Left colon (tissue), 2 donors: Measurements from ENCODE around the gene NAP1L1. TPM values are rescaled to one million over a fixed set of nuclear protein-coding genes. Genes with fewer than 3 reads are reported as not detected.
"Not testable (repeated sequence)": the region's sequence is repeated elsewhere in the genome, so short reads cannot be mapped to it uniquely, and the experiment has no call there.

Experiments
- ATAC-seq: fragments of 200-7000 bp; cut with Tn5 transposase; one replicate; pipeline ENCODE4 v1.9.1; 2020; ENCODE audit warnings: mild to moderate bottlenecking, moderate library complexity
- DNase-seq, 2 donors: peaks; one replicate each; pipeline ENCODE4 v3.0.0-alpha.2; 2020
- intact Hi-C, 2 donors: fragments of 100-400 bp; cut with DNase I in 1 of 2; cut with micrococcal nuclease in 1 of 2; formaldehyde crosslinking; loops; one replicate each; pipeline versions ENCODE4 v1.11.2 to v1.14.0; 2022; cut with DNase I, micrococcal nuclease
- total RNA-seq, 2 donors: library from RNA; stranded (reverse); fragmentation: NEBNext Ultra II Directional; extraction: Animal tissue kit (Norgen Biotek cat#: 25700); gene quantifications; one replicate each; pipeline ENCODE4 v1.2.1, GENCODE V29; 2021
- donor health status: DM: no; HTN: no; CAD: no.
- donor health status: DM: yes; HTN: yes; CAD: no.

NAP1L1 gene
- total RNA-seq, 2 donors from 2014 or later, result 91.5 to 126 TPM

DNA sequence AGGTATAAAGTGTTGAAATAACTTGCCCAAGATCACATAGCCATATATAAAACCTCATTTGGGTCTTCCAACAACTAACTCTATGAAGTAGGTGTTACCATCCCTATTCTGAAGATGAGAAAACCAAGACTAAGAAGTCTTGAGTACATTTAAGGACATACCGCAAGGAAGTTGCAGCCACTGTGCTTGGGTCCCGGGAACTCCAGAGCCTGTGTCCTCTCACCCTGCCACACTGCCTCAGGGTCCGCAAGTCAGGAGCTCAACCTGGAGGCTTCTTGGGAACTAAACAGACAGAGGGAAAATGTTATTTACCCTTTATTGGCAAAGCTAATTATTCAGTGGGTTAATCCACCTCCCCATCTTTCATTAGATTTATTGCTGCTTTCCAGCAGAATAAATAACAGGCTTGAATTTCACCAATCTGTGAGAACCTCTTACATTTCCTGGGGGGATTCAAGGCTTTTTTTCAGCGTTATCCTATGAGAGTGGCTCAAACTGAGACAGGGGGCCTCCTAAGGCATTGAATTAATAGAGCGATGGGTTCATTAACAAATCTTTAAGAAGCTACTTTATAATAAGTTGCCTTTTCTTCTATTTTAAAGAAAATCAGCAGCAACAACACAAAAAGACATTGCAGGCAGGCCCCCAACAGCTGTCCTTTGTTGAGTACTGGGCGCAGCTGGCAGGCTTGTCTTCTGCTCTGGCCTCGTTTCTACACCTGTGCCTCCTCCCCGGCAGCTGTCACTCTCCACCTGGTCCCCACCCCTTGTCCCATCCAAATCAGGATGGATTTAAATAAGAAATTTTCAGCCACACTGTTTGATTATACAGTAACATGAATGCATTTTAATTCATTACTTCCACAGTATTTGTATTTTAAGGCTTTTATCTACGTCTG lies 78.2 kb downstream of the NAP1L1 start:
- ATAC-seq (no peak), DNase-seq (no peak)
- intact Hi-C loops, result no loop called here

DNA sequence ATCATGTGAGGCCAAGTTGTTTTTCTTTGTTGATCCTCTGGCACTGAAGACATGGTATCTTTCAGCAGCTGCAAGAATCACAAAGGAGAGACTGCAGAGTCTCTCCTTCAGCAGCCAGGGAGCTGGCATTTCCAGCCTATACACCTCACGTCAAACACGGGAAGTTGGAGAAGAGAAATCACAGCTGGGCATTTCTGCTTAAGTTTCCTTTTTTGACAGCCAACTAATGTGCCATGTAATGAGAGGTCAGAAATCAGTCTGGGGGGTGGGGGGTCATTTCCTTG lies 81.2 kb downstream of the NAP1L1 start:
- intact Hi-C loops, result no loop called here
- DNase-seq (no peak), ATAC-seq (no peak)

- DNase-seq, result no peak
- ATAC-seq, result no peak
- intact Hi-C loops, result no loop called here
Measured at GRCh38 chr12:76002598-76003354, 81.7 kb downstream of the NAP1L1 start.

DNA sequence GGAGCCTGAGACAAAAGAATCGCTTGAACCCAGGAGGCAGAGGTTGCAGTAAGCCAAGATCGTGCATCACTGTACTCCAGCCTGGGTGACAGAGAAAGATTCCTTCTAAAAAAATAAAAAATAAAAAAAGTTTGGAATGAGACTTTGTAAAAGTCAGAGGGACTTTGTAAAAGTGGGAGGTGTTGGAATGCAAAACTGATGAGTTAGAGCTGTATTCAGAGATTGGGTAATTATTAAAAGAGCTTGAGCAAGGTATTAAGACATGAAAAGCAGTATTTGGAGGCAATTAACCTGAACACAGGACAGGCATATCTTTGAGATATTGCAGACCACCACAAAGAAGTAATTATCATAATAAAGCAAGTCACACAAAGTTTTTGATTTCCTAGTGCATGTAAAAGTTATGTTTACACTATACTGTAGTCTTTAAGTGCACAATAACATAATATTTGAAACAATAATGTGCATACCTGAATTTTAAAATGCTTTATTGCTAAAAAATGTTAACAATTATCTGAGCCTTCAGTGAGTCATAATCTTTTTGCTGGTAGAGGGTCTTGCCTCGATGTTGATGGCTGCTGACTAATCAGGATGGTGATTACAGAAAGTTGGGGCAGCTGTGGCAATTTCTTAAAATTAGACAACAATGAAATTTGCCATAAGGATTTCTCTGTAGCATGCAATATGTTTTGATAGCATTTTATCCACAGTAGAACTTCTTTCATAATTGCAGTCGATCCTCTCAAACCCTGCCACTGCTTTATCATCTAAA lies 86.0 kb downstream of the NAP1L1 start:
- intact Hi-C loops, result no loop called here
- no peak for ATAC-seq
- DNase-seq, result no peak

DNA sequence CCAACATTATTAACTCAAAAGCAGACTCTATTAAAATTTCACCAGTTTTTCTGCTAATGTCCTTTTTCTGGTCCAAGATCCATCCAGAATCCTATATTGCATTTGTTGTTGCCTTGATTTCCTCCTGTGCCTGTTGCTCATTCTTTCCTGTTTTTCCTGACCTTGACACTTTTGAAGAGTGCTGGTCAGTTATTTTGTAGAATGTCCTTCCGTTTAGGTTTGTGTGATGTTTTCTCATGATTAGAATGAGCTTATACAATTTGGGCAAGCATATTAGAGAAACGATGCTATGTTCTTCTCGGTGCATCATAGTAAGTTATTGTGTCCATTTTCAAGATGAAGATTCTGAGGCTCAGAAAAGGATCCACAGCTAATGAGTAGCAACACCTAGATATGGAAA lies 86.8 kb downstream of the NAP1L1 start:
- ATAC-seq, result no peak
- DNase-seq, result no peak

GRCh38 chr12:75996861-75997447 lies 87.5 kb downstream of the NAP1L1 start:
- no peak for ATAC-seq
- intact Hi-C loops, result no loop called here
- no peak for DNase-seq

More for the DNA sequence above, 86.8 kb downstream of the NAP1L1 start:
- intact Hi-C loops, result no loop called here

DNA sequence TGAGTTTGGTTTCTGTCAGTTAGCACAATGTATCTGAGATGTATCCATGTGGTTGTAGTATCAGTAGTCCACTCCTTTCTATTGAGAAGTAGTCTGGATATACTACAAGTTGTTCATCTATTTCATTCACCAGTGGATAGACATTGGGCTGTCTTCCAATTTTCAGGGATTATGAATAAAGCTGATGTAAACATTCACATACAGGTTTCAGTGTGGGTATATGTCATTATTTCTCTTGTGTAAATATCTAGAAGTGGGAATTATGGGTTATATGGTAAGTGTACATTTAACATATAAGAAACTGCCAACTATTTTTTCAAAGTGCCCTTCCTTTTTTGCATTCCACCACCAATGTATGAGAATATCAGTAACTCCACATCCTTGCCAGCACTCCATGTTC lies 88.8 kb downstream of the NAP1L1 start:
- DNase-seq (no peak), ATAC-seq (no peak)
- intact Hi-C loops, result no loop called here

GRCh38 chr12:75994069-75994740 lies 90.3 kb downstream of the NAP1L1 start:
- DNase-seq (no peak), ATAC-seq (no peak)
- intact Hi-C loops, result no loop called here

DNA sequence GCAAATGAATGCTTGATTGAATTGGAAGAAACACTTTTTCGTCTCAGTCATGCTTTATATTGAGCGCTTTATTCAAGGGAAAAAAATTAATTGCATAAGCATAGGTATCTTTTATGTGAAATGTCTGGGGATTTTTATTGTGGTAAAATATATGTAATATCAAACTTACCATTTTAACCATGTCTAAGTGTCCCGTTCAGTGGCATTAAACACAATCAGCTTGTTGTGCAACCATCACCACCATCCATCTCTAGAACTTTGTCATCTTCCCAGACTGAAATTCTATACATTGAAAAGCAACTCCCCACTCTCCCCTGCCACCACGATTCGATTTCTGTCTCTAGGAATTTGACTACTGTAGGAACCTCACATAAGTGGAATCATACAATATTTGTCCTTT lies 92.7 kb downstream of the NAP1L1 start:
- intact Hi-C loops, result no loop called here
- DNase-seq, result no peak
- ATAC-seq, result no peak

DNA sequence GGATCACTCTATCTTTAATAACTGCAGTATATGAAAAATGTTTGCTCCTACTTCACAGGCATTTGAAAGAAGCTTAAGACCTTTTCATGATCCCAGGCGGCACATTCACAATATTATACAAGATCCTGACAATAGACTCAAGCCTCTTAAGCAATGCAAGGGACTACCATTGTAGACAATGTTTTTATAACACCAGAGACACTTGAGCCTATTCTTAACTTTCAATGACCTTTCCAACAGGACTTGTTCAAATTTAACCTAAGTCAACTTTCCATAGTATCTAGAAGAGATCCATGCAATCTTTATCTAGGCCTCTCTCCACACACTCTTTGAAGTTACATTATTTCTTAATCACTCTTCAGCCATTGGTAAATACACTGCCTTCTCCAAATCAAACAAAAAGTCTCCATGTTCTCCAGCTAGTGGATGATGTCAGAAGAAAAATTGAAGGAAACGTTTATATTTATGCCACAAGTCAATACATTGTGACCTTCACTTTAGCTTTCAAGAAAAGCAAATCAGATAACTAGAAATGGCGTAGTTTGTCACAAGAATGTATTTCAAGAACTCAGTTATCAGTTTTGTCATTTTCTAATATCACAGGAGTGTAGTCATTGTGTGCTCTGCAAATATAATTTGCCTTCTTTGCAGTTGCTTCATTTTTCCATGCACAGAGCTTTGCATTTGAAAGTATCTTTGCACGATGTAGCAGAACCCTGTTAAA lies 94.1 kb downstream of the NAP1L1 start:
- DNase-seq (no peak), ATAC-seq (no peak)
- intact Hi-C loops, result no loop called here

- DNase-seq, ATAC-seq, intact Hi-C loops: not testable (repeated sequence)
Measured at GRCh38 chr12:75987709-75988108, 96.8 kb downstream of the NAP1L1 start.

Other genes with a start within 250 kb of the NAP1L1 start
- gene PHLDA1, start 52.9 kb downstream of the NAP1L1 start, total RNA-seq, result 1 to 10 TPM; 4.9 to 5.8 TPM